PC-3 (cell line): ENCODE measurements around the gene GALNT18. TPM values are rescaled to one million over a fixed set of nuclear protein-coding genes. Genes with fewer than 3 reads are reported as not detected.

ENCODE experiments used
- ATAC-seq: fragments of 200-7000 bp; cut with Tn5 transposase; 2 replicates; pipeline ENCODE4 v1.9.1; 2020; ENCODE audit warnings: mild to moderate bottlenecking, moderate library complexity
- BruUV-seq: library from RNA; stranded (reverse); fragments of 400-500 nt; replicated peaks from 2 replicates; lab custom pipeline; 2021; lab: Mats Ljungman, UMichigan
- CTCF ChIA-PET: fragments of 300-600 bp; sonication (Branson Sonifier 250); formaldehyde crosslinking; loops from one replicate; lab custom pipeline; 2022; ENCODE audit warnings: antibody characterized with exemption; lab: Charles Lee
- POLR2A ChIA-PET: fragments of 300-600 bp; sonication (Branson Sonifier 250); formaldehyde crosslinking; loops from one replicate; lab custom pipeline; 2022; ENCODE audit warnings: antibody characterized with exemption; ENCODE audit not compliant: unreplicated experiment; lab: Charles Lee
- DNase-seq: peaks from one replicate; pipeline ENCODE4 v3.0.0-alpha.2; 2015
- H2AFZ ChIP-seq: fragments of 300-600 bp; sonication (generic); 2 replicates; pipeline ENCODE4 v1.6.0; 2016; ENCODE audit warnings: antibody characterized with exemption, low read length
- H3F3A ChIP-seq: fragments of 300-600 bp; sonication (generic); one replicate; pipeline ENCODE4 v1.6.0; 2017; ENCODE audit warnings: antibody characterized with exemption, low read length, control low read depth, mild to moderate bottlenecking; ENCODE audit not compliant: unreplicated experiment
- H3K27ac ChIP-seq: fragments of 300-600 bp; sonication (generic); 2 replicates; pipeline ENCODE4 v1.5.1; 2016; ENCODE audit warnings: mild to moderate bottlenecking, low read length
- H3K27me3 ChIP-seq: fragments of 300-600 bp; sonication (generic); 2 replicates; pipeline ENCODE4 v1.6.1; 2016; ENCODE audit warnings: low read length, mixed read lengths
- H3K36me3 ChIP-seq: fragments of 300-600 bp; sonication (generic); 2 replicates; pipeline ENCODE4 v1.6.1; 2016; ENCODE audit warnings: low read depth, mixed run types, low read length, mixed read lengths
- H3K4me1 ChIP-seq: fragments of 300-600 bp; sonication (generic); 2 replicates; pipeline ENCODE4 v1.5.1; 2016; ENCODE audit warnings: low read length; ENCODE audit not compliant: insufficient read depth
- H3K4me2 ChIP-seq: fragments of 300-600 bp; sonication (generic); 2 replicates; pipeline ENCODE4 v1.6.0; 2016; ENCODE audit warnings: low read length
- H3K4me3 ChIP-seq: fragments of 300-600 bp; sonication (generic); 2 replicates; pipeline ENCODE4 v1.5.1; 2016; ENCODE audit warnings: mild to moderate bottlenecking, low read length, mixed read lengths
- H3K79me2 ChIP-seq: fragments of 300-600 bp; sonication (generic); 2 replicates; pipeline ENCODE4 v1.6.1; 2017; ENCODE audit warnings: low read length, mixed read lengths
- H3K9ac ChIP-seq: fragments of 300-600 bp; sonication (generic); 2 replicates; pipeline ENCODE4 v1.6.0; 2016; ENCODE audit warnings: mild to moderate bottlenecking, low read length
- H3K9me2 ChIP-seq: fragments of 300-600 bp; sonication (generic); replicated peaks from 2 replicates; pipeline ENCODE4 v1.6.1; 2016; ENCODE audit warnings: mixed run types, low read length, mixed read lengths
- H3K9me3 ChIP-seq: fragments of 300-600 bp; sonication (generic); 2 replicates; pipeline ENCODE4 v1.6.1; 2016; ENCODE audit warnings: low read length, mixed read lengths
- H4K20me1 ChIP-seq: fragments of 300-600 bp; sonication (generic); 2 replicates; pipeline ENCODE4 v1.6.1; 2016; ENCODE audit warnings: low read length, mixed read lengths
- EZH2 ChIP-seq: fragments of 300-600 bp; sonication (generic); IDR thresholded peaks from one replicate; pipeline ENCODE4 v1.6.1; 2017; ENCODE audit warnings: antibody characterized with exemption, mild to moderate bottlenecking, low read length; ENCODE audit not compliant: unreplicated experiment
- EZH2phosphoT487 ChIP-seq: fragments of 300-600 bp; sonication (generic); IDR thresholded peaks from 2 replicates; pipeline ENCODE4 v1.6.1; 2018; ENCODE audit warnings: mild to moderate bottlenecking, antibody characterized with exemption, low read length, borderline replicate concordance
- intact Hi-C: fragments of 100-400 bp; cut with micrococcal nuclease; formaldehyde crosslinking; loops from 2 replicates; pipeline ENCODE4 v1.9.0; 2023
- total RNA-seq: library from RNA; depleted of rRNA; stranded (reverse); fragments of >200 nt; gene quantifications from 2 replicates; pipeline ENCODE4 v1.2.3, GENCODE V29; 2014
- TF ChIP-seq, protein P1 (sequence below): fragments of 300-600 bp; sonication (generic); conservative IDR thresholded peaks from 2 replicates; pipeline ENCODE4 v1.5.1; 2017; ENCODE audit warnings: antibody characterized with exemption, low read depth, mild to moderate bottlenecking, low read length

Gene GALNT18
- total RNA-seq, 1 experiment from 2014 or later: 34.5 TPM

DNA sequence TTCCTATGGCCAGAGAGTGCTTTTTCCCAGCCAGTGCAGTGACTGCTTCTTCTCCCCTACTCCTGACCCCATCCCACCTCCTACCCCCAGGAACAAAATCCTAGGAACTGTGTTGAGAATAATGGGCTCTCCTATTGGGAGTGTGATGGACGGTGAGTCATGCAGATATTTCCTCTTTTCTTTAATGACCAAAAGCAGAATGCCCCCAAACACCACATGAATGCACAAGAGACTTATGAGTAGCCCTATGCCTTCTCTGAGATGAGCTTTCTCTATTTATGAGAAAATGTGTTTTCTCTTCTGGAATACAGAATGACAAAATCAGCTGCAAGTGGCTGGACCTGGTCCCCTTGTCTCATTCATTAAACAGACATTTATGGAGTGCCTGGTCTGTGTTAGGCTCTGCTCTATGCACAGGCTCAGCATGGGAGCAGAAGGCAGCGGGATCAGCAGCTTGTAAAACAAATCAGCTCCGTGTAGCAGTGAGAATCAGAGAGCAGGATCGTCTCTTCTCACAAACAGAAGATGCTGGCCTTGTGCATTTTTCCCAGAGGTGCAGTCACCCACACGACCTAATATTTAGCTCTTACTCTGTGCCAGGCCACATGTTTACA is 47.5 kb upstream of the GALNT18 start:
- Histone ChIP-seq H3F3A (no peaks in the 10 kb centered on the region), H3K27me3 (peaks cover 48% of the 10 kb centered on the region), H3K27ac (no peak overlapping the region), H3K9me2 (no peaks in the 10 kb centered on the region), H2AFZ (no peak overlapping the region), H3K4me2 (no peak overlapping the region), H3K9me3 (no peaks in the 10 kb centered on the region), H3K4me1 (no peaks in the 10 kb centered on the region), H3K79me2 (no peaks in the 10 kb centered on the region), H3K36me3 (no peaks in the 10 kb centered on the region), H3K9ac (no peak overlapping the region), H3K4me3 (no peak overlapping the region), H4K20me1 (no peaks in the 10 kb centered on the region)
- POLR2A ChIA-PET: no interaction called here
- intact Hi-C loops: no loop called here
- DNase-seq: no peak
- CTCF ChIA-PET: no interaction called here
- peak; percentile 24 for ATAC-seq
- BruUV-seq: no TSS peak
- TF ChIP-seq, protein P1, sequence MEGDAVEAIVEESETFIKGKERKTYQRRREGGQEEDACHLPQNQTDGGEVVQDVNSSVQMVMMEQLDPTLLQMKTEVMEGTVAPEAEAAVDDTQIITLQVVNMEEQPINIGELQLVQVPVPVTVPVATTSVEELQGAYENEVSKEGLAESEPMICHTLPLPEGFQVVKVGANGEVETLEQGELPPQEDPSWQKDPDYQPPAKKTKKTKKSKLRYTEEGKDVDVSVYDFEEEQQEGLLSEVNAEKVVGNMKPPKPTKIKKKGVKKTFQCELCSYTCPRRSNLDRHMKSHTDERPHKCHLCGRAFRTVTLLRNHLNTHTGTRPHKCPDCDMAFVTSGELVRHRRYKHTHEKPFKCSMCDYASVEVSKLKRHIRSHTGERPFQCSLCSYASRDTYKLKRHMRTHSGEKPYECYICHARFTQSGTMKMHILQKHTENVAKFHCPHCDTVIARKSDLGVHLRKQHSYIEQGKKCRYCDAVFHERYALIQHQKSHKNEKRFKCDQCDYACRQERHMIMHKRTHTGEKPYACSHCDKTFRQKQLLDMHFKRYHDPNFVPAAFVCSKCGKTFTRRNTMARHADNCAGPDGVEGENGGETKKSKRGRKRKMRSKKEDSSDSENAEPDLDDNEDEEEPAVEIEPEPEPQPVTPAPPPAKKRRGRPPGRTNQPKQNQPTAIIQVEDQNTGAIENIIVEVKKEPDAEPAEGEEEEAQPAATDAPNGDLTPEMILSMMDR: no peak
- TF ChIP-seq EZH2: no peak
- no peak for TF ChIP-seq EZH2phosphoT487

GRCh38 chr11:11668781-11669180 is 47.0 kb upstream of the GALNT18 start:
- no peak overlapping the region for H3K4me3 ChIP-seq
- H3K36me3 ChIP-seq: no peaks in the 10 kb centered on the region
- BruUV-seq: no TSS peak
- intact Hi-C loops: no loop called here
- no peaks in the 10 kb centered on the region for H4K20me1 ChIP-seq
- no peaks in the 10 kb centered on the region for H3K79me2 ChIP-seq
- DNase-seq: no peak
- H3K4me2 ChIP-seq: no peak overlapping the region
- no peak overlapping the region for H2AFZ ChIP-seq
- H3K27me3 ChIP-seq: peaks cover 53% of the 10 kb centered on the region
- no peaks in the 10 kb centered on the region for H3F3A ChIP-seq
- H3K27ac ChIP-seq: no peak overlapping the region
- TF ChIP-seq, protein P1: no peak
- ATAC-seq: no peak
- POLR2A ChIA-PET: no interaction called here
- CTCF ChIA-PET: no interaction called here
- H3K9ac ChIP-seq: no peak overlapping the region
- H3K9me3 ChIP-seq: no peaks in the 10 kb centered on the region
- H3K4me1 ChIP-seq: no peaks in the 10 kb centered on the region
- no peaks in the 10 kb centered on the region for H3K9me2 ChIP-seq

GRCh38 chr11:11668274-11668673 is 46.5 kb upstream of the GALNT18 start:
- no peak overlapping the region for H3K4me2 ChIP-seq
- no peaks in the 10 kb centered on the region for H3K79me2 ChIP-seq
- H4K20me1 ChIP-seq: no peaks in the 10 kb centered on the region
- peaks cover 58% of the 10 kb centered on the region for H3K27me3 ChIP-seq
- H3K4me1 ChIP-seq: no peaks in the 10 kb centered on the region
- no peaks in the 10 kb centered on the region for H3K9me2 ChIP-seq
- no TSS peak for BruUV-seq
- ChIA-PET POLR2A (no interaction called here), CTCF (no interaction called here)
- no peaks in the 10 kb centered on the region for H3K9me3 ChIP-seq
- no peak overlapping the region for H3K27ac ChIP-seq
- no peak overlapping the region for H3K4me3 ChIP-seq
- no peak for DNase-seq
- intact Hi-C loops: no loop called here
- no peaks in the 10 kb centered on the region for H3K36me3 ChIP-seq
- no peak overlapping the region for H3K9ac ChIP-seq
- no peaks in the 10 kb centered on the region for H3F3A ChIP-seq
- TF ChIP-seq, protein P1: no peak
- TF ChIP-seq EZH2phosphoT487: no peak
- no peak for TF ChIP-seq EZH2
- no peak for ATAC-seq
- H2AFZ ChIP-seq: no peak overlapping the region
